HG03432 (cell line): Measurements from ENCODE around the gene PDE6G.
"Not testable (repeated sequence)": the region's sequence is repeated elsewhere in the genome, so short reads cannot be mapped to it uniquely, and the experiment has no call there.

Source experiments
- ATAC-seq: cut with Tn5 transposase; IDR thresholded peaks from one replicate; pipeline ENCODE4 v1.9.1; 2021; ENCODE audit warnings: mild to moderate bottlenecking, moderate library complexity; ENCODE audit not compliant: unreplicated experiment

The PDE6G gene

DNA sequence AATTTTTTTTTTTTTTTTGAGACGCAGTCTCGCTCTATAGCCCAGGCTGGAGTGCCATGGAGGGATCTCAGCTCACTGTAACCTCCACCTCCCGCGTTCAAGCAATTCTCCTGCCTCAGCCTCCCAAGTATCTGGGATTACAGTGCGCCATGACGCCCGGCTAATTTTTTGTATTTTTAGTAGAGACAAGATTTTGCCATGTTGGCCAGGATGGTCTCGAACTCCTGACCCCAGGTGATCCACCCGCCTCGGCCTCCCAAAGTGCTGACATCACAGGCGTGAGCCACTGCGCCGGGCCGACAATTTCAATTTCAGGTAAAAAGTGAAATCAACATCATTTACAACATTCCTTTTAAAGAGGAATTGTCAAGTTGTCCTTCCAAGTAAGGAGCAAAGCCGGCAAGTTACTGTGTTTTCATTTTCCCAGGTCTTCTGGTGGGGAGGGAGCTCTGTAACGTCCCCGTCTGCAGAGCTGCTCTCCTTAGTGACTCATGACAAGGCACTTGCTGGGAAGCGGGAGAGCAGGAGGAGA lies 20.3 kb downstream of the PDE6G start:
- ATAC-seq: peak; percentile 3

- ATAC-seq: no peak
Observed at GRCh38 chr17:81635431-81635830, 20.9 kb downstream of the PDE6G start.

GRCh38 chr17:81631482-81631881 lies 24.9 kb downstream of the PDE6G start:
- no peak for ATAC-seq

- no peak for ATAC-seq
Observed at GRCh38 chr17:81630274-81630673, 26.1 kb downstream of the PDE6G start.

DNA sequence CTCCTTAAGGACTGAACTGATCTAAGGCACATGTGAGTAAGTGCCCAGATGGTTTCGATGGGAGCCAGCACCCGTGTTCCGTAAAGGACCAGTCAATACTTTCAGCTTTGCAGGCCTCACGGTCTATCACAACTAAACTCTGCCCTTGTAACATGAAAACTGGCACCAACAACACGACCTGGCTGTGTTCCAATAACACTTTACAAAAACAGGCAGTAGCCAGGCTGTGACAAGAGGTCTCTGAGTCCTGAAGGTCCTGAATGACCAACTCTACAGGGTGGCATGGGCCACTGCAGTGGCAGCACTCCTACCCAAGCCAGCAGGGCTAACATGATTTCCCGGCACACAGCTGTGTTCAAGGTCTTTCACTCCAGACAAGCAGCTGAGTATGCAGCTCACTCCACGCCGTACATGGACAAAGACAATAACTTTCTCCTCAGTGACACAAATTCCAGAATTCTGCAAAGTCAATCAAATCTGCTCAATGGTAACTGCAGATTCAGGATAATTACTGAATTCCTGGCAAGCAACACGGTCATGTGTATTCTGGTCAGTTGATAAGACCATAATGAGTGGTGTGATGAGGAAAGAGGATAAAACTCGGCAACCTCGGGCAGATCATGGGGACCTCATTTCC lies 34.7 kb downstream of the PDE6G start:
- ATAC-seq: no peak

DNA sequence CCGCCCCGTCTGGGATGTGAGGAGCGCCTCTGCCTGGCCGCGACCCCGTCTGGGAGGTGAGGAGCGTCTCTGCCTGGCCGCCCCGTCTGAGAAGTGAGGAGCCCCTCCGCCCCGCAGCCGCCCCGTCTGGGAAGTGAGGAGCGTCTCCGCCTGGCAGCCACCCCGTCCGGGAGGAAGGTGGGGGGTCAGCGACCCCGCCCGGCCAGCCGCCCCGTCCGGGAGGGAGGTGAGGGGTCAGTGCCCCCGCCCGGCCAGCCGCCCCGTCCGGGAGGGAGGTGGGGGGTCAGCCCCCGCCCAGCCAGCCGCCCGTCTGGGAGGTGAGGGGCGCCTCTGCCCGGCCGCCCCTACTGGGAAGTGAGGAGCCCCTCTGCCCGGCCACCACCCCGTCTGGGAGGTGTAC lies 38.0 kb downstream of the PDE6G start:
- ATAC-seq: not testable (repeated sequence)

DNA sequence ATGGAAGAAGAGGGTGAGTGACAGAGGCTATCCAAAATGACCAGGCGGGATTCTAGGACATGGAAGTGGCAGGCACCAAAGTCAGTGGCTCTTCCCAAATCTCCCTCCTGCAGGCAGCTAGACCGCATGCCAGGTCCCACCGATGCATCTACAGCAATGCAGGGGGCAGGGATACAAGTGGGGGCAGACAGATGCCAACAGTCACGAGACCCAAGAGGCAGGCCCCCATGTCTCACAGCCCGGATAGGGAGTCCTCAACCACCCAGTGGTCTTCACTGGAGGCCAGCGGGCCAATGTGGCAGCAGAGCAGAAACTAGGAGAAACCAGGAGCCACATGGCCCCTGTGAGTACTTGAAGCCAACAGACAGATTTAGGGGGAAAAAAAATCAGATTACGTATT lies 39.5 kb downstream of the PDE6G start:
- no peak for ATAC-seq

DNA sequence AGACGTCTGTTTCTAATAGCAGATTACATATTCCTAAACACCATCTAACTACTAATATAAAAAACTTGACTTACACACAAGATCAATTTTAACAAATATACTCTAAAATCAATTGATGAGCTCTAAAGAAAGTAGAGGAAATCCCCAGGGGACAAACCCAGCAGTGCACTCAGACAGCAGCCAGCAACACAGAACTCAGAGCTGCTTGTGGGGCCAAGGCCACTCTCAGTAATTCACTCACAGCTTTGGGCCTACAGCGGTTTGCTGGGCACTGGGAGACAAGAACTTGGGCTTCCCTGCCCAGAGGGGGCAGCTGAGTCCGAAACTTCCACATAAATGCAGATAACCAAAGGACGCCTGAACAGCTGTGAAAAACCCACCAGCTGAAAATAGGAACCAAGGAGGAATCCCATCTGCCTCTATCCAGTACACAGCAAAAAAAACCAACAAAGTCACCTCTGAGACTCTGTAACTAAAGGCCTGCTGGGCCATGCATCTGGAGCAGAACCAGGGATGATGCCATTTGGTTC lies 40.9 kb downstream of the PDE6G start:
- no peak for ATAC-seq

- ATAC-seq: no peak
Observed at GRCh38 chr17:81612172-81612970, 44.0 kb downstream of the PDE6G start.

DNA sequence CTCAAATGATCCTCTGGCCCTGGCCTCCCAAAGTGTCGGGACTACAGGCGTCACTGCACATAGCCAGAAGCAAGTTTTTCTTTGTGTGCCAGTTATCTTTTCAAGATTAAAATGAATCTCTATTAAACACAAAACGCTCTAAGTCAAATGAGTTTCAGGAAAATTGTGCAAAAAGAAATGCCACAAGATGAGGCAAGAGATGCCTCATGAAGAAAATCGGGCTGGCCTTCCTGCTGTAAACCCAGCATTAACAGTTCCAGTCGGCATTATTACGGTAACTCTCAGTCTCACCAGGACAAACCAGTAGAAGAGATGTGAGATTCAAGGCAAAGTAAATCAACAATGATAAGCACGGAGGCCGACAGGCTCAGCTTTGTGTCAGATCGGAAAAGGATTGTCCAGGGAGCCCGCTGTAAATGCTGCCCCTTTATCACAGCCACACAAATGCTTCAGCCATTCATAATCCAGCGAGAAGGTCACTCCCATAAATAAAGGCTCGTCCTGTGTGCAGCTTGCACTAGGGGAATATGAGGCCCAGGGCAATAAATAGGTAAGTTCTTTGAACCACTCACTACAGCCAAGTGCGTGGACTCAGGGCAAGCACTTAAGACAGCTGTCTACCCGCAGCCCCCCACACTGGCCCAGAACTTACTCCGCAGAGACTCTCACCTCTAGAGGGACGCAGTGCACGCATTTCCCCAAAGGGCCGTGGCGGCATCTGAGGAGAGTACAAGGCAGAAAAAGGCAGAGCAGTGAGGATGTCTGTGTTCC lies 46.6 kb downstream of the PDE6G start:
- no peak for ATAC-seq

GRCh38 chr17:81608605-81609004 lies 47.7 kb downstream of the PDE6G start:
- no peak for ATAC-seq

GRCh38 chr17:81608082-81608481 lies 48.3 kb downstream of the PDE6G start:
- no peak for ATAC-seq

DNA sequence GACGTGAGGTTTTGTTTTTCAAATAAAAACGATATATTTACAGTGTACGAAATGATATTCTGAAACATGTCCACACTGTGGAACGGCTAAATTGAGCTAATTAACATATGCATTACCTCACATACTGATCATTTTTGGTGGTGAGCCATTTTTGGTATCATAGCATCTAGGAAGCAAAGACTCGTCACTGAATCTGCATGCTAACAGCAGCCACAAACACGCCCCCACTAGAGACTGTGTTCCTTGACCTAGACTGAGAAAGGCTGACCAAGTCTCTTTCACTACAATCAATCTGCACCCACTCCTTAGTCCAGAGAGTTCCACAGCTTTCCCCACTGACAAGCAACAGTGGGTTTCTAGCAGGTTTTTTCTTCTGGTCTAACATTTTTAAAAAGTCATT lies 48.9 kb downstream of the PDE6G start:
- ATAC-seq: no peak

GRCh38 chr17:81603846-81604610 lies 52.3 kb downstream of the PDE6G start:
- no peak for ATAC-seq

DNA sequence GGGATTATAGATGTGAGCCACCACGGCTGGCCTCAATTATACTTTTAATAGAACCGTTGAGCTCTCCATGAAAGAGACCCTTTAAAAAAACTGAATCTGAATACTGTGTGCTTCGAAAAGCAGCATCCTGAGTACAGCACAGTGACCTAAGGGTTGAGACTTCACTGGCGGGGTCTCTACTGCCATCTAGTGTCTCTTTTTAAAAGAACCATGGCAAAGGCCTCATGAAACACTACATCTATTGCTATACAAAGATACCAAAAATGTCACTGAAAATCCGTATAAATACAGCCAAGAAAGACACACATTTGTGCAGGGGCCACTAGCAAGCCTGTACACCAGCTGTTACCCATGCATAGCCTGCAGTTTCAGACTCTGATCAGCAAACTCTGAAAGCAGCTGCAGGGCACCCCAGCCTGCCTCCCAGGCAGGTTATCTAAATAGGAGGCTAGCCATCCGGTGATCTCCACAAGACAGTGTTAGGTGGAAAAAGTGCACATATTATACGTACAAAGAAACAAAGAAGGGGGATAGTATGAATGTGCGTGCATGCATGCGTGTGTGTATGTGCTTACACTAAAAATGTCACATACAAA lies 54.7 kb downstream of the PDE6G start:
- no peak for ATAC-seq
